Prostate gland (tissue), 2 donors: ENCODE data around the gene UMODL1. TPM values are rescaled to one million over a fixed set of nuclear protein-coding genes. Genes with fewer than 3 reads are reported as not detected.

Experiments
- DNase-seq: peaks from one replicate; pipeline ENCODE4 v3.0.0-alpha.2; 2019; ENCODE audit warnings: low spot score
- H3K27ac ChIP-seq, 2 donors: fragments of 200-600 bp; sonication (generic); 2 replicates each; pipeline ENCODE4 v1.5.1; 2017 to 2019
- H3K27me3 ChIP-seq: fragments of 200-600 bp; sonication (generic); replicated peaks from 2 replicates; pipeline ENCODE4 v1.5.1; 2019; ENCODE audit not compliant: insufficient read depth
- H3K36me3 ChIP-seq, 2 donors: fragments of 200-600 bp; sonication (generic); 1 replicate in 1 of 2; 2 replicates in 1 of 2; pipeline versions ENCODE4 v1.5.1 to v1.8.1; 2017 to 2019
- H3K4me1 ChIP-seq: fragments of 200-600 bp; sonication (generic); replicated peaks from 2 replicates; pipeline ENCODE4 v1.5.1; 2019
- H3K4me3 ChIP-seq, 2 donors: fragments of 200-600 bp; sonication (generic); 2 replicates each; pipeline ENCODE4 v1.5.1; 2017 to 2019
- H3K9me3 ChIP-seq: fragments of 200-600 bp; sonication (generic); 2 replicates; pipeline ENCODE4 v1.5.1; 2017
- CTCF ChIP-seq, 4 experiments: fragments of 200-600 bp in 2 of 4; fragments of 450-650 bp in 2 of 4; sonication (generic) in 2 of 4; IDR thresholded peaks; 1 replicate in 3 of 4; 2 replicates in 1 of 4; pipeline ENCODE4 v1.5.1; 2016 to 2019; ENCODE audit warnings: antibody characterized with exemption in 4 of 4, mild to moderate bottlenecking in 2 of 4, moderate library complexity in 2 of 4
- POLR2A ChIP-seq: fragments of 450-650 bp; IDR thresholded peaks from one replicate; pipeline ENCODE4 v1.6.1; 2016; ENCODE audit warnings: antibody characterized with exemption, mild to moderate bottlenecking
- POLR2AphosphoS5 ChIP-seq: sonication (generic); formaldehyde crosslinking; IDR thresholded peaks from one replicate; pipeline ENCODE4 v1.6.1; 2017; ENCODE audit warnings: antibody characterized with exemption
- WGBS: methylation state at CpG from one replicate; pipeline ENCODE4 v1.1.5; 2018; 5-methylcytosine and 5-hydroxymethylcytosine counted together
- intact Hi-C: fragments of 100-400 bp; cut with DNase I; formaldehyde crosslinking; loops from one replicate; pipeline ENCODE4 v1.14.2; 2022
- total RNA-seq, 2 donors: library from RNA; depleted of rRNA; stranded (reverse); fragments of >200 nt; gene quantifications; one replicate each; pipeline ENCODE4 v1.1.0, GENCODE V29; 2016

Gene UMODL1
- total RNA-seq, 2 donors from 2014 or later, result 0.14 to 0.57 TPM

- H3K4me1 ChIP-seq, result peaks cover 5% of the 10 kb centered on the region
- H3K36me3 ChIP-seq, result no peaks in the 10 kb centered on the region
- H3K27me3 ChIP-seq, result no peaks in the 10 kb centered on the region
- no peak overlapping the region for H3K4me3 ChIP-seq
- no peak for DNase-seq
- H3K9me3 ChIP-seq, result no peaks in the 10 kb centered on the region
- no peak overlapping the region for H3K27ac ChIP-seq
- no peak for TF ChIP-seq POLR2A
- no peak for TF ChIP-seq CTCF (IDR thresholded peaks at IDR 0.05)
- 94% methylated on average over 3 of the region's 3 CpGs for WGBS
- intact Hi-C loops, result loop anchor here (5.0 to 10.0 kb wide), 2 partner anchors 299 to 416 kb away; no protein-coding TSS in a partner anchor
These were observed 77.5 kb downstream of the UMODL1 start for GRCh38 chr21:42148584-42148983.

GRCh38 chr21:42149656-42150473, 78.7 kb downstream of the UMODL1 start:
- no peak overlapping the region for H3K27ac ChIP-seq
- H3K27me3 ChIP-seq, result no peaks in the 10 kb centered on the region
- peaks cover 5% of the 10 kb centered on the region for H3K4me1 ChIP-seq
- intact Hi-C loops, result loop anchor here (5.0 to 10.0 kb wide), 2 partner anchors 297 to 415 kb away; no protein-coding TSS in a partner anchor
- no peaks in the 10 kb centered on the region for H3K36me3 ChIP-seq
- WGBS, result 88% methylated on average over 21 of the region's 21 CpGs
- TF ChIP-seq POLR2A (no peak), CTCF (IDR thresholded peaks at IDR 0.05) (no peak), POLR2AphosphoS5 (no peak)
- H3K4me3 ChIP-seq, result no peak overlapping the region
- H3K9me3 ChIP-seq, result no peaks in the 10 kb centered on the region
- no peak for DNase-seq

- 90% methylated on average over 13 of the region's 13 CpGs for WGBS
- Histone ChIP-seq H3K36me3 (no peaks in the 10 kb centered on the region), H3K9me3 (no peaks in the 10 kb centered on the region), H3K27me3 (no peaks in the 10 kb centered on the region), H3K27ac (no peak overlapping the region), H3K4me1 (peaks cover 5% of the 10 kb centered on the region), H3K4me3 (no peak overlapping the region)
- intact Hi-C loops, result no loop called here
- TF ChIP-seq POLR2A, result no peak
- no peak for TF ChIP-seq POLR2AphosphoS5
- TF ChIP-seq CTCF (IDR thresholded peaks at IDR 0.05), result no peak
- no peak for DNase-seq
These were observed 79.5 kb downstream of the UMODL1 start for GRCh38 chr21:42150474-42151085.

- Histone ChIP-seq H3K4me1 (peaks cover 5% of the 10 kb centered on the region), H3K36me3 (no peaks in the 10 kb centered on the region), H3K27ac (no peak overlapping the region), H3K9me3 (no peaks in the 10 kb centered on the region), H3K27me3 (no peaks in the 10 kb centered on the region), H3K4me3 (no peak overlapping the region)
- WGBS, result 74% methylated on average over 11 of the region's 12 CpGs
- intact Hi-C loops, result no loop called here
- DNase-seq, result no peak
- TF ChIP-seq CTCF (IDR thresholded peaks at IDR 0.05) (no peak), POLR2AphosphoS5 (no peak), POLR2A (no peak)
These were observed 80.2 kb downstream of the UMODL1 start for GRCh38 chr21:42151148-42151947.
